ENCODE results near the gene ARHGEF12.

- no peak for TF ChIP-seq CTCF (IDR thresholded peaks at IDR 0.05; ENCODE audit: low read depth, low read length)
- TF ChIP-seq EZH2phosphoT487 (IDR thresholded peaks at IDR 0.05; ENCODE audit: low read depth) = no peak
Observed at GRCh38 chr11:120520091-120520822, 184.0 kb downstream of the ARHGEF12 start.

All from OCI-LY3 (cell line).